Measurements from ENCODE around the gene SH3RF1. TPM values are rescaled to one million over a fixed set of nuclear protein-coding genes. Genes with fewer than 3 reads are reported as not detected.

SH3RF1 gene
- total and polyA plus RNA-seq, 2 experiments from 2014 or later: 7.8 to 12.4 TPM

DNA sequence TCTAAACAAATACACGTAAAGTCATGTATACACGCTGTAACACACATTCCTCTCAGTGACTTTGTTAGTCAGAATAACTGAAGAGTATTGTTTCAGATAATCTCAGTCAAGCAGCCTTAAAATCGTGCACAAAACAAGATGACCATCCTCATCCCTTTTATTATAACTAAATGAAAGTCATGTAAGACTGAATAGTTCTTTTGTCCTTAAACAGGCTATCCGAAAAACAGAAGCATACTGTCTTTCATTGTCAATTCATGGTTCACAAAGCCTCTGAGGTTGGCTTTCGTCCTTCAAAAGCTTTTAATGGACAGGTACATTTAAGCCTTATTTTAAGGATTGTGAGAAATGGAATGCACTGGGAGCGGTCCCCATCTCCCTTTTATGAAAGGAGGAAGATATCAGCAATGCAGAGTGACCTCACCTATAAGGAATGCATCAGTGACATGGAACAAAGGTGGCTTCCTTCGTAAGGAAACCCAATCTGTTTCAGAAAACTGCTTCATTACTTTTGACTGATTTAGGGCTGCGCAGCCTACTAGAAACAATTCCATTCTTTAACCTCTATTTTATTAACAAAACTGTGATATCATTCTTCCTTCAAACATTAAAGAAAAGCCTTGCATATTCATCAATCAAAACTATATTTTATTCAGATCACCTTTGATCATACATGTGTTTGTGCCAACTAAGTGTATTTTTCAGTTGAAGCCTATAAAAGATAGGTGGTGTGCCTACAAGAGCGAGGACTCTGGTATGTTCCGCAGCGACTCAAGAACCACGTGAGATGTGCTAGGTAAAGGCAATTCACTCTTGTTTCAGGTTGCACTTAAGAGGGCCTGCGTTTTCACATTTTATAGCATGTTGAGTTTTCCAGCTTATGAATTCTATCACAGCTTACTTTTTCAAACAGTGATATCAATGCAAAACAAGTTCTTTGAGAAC is 19.2 kb downstream of the SH3RF1 start (continued):
- TF ChIP-seq ZNF331 (CRISPR knock-in tag; IDR thresholded peaks at IDR 0.05; ENCODE audit: low read depth): no peak
- TF ChIP-seq, protein P1, sequence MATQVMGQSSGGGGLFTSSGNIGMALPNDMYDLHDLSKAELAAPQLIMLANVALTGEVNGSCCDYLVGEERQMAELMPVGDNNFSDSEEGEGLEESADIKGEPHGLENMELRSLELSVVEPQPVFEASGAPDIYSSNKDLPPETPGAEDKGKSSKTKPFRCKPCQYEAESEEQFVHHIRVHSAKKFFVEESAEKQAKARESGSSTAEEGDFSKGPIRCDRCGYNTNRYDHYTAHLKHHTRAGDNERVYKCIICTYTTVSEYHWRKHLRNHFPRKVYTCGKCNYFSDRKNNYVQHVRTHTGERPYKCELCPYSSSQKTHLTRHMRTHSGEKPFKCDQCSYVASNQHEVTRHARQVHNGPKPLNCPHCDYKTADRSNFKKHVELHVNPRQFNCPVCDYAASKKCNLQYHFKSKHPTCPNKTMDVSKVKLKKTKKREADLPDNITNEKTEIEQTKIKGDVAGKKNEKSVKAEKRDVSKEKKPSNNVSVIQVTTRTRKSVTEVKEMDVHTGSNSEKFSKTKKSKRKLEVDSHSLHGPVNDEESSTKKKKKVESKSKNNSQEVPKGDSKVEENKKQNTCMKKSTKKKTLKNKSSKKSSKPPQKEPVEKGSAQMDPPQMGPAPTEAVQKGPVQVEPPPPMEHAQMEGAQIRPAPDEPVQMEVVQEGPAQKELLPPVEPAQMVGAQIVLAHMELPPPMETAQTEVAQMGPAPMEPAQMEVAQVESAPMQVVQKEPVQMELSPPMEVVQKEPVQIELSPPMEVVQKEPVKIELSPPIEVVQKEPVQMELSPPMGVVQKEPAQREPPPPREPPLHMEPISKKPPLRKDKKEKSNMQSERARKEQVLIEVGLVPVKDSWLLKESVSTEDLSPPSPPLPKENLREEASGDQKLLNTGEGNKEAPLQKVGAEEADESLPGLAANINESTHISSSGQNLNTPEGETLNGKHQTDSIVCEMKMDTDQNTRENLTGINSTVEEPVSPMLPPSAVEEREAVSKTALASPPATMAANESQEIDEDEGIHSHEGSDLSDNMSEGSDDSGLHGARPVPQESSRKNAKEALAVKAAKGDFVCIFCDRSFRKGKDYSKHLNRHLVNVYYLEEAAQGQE (IDR thresholded peaks at IDR 0.05; ENCODE audit: unreplicated experiment): no peak
- TF ChIP-seq EZH2 (IDR thresholded peaks at IDR 0.05; ENCODE audit: low read depth, unreplicated experiment): no peak

- Histone ChIP-seq H3F3A (replicated peaks; ENCODE audit: low read depth) (no peaks in the 10 kb centered on the region), H3K79me2 (replicated peaks; ENCODE audit: insufficient read depth) (peaks cover 92% of the 10 kb centered on the region), H3K4me2 (no peak overlapping the region), H3K27me3 (ENCODE audit: insufficient read depth) (no peaks in the 10 kb centered on the region), H3K4me1 (ENCODE audit: insufficient read depth) (peaks cover 48% of the 10 kb centered on the region), H2AFZ (no peak overlapping the region), H3K9me2 (ENCODE audit: insufficient read depth) (no peaks in the 10 kb centered on the region), H3K27ac (ENCODE audit: low read depth) (peak overlapping the region; percentile 85), H4K20me1 (replicated peaks; ENCODE audit: insufficient read depth) (no peaks in the 10 kb centered on the region), H3K36me3 (ENCODE audit: insufficient read depth) (no peaks in the 10 kb centered on the region), H3K4me3 (no peak overlapping the region)
- H3K27me3 Mint-ChIP-seq (ENCODE audit: insufficient read depth, low read depth, poor library complexity): peaks cover 4% of the 10 kb centered on the region
- no peaks in the 10 kb centered on the region for H3K9me3 Mint-ChIP-seq
- ATAC-seq: no peak
- TF ChIP-seq EZH2phosphoT487 (IDR thresholded peaks at IDR 0.05; ENCODE audit: unreplicated experiment): no peak
- no peak for TF ChIP-seq ZNF331 (CRISPR knock-in tag; IDR thresholded peaks at IDR 0.05; ENCODE audit: low read depth)
- H3K4me1 Mint-ChIP-seq: peaks cover 69% of the 10 kb centered on the region
- peaks cover 12% of the 10 kb centered on the region; the same call in 2 of the 3 replicates for H3K36me3 Mint-ChIP-seq (ENCODE audit: low read depth)
- H3K4me3 Mint-ChIP-seq: no peak overlapping the region
- peak overlapping the region; percentile 79 for H3K27ac Mint-ChIP-seq
- DNase-seq (ENCODE audit: low spot score): no peak
Observed at GRCh38 chr4:169250796-169251195, 20.0 kb downstream of the SH3RF1 start.

GRCh38 chr4:169249999-169250398 is 20.8 kb downstream of the SH3RF1 start:
- peaks cover 12% of the 10 kb centered on the region; the same call in 2 of the 3 replicates for H3K36me3 Mint-ChIP-seq (ENCODE audit: low read depth)
- H3K4me3 ChIP-seq: no peak overlapping the region
- no peak for ATAC-seq
- H3K79me2 ChIP-seq (replicated peaks; ENCODE audit: insufficient read depth): peaks cover 92% of the 10 kb centered on the region
- H3K4me2 ChIP-seq: no peak overlapping the region
- no peaks in the 10 kb centered on the region for H3K36me3 ChIP-seq (ENCODE audit: insufficient read depth)
- peak overlapping the region; percentile 9; the same call in 1 of the 2 replicates for H3K27ac Mint-ChIP-seq
- DNase-seq (ENCODE audit: low spot score): no peak
- H2AFZ ChIP-seq: no peak overlapping the region
- no peak overlapping the region for H3K27ac ChIP-seq (ENCODE audit: low read depth)
- no peaks in the 10 kb centered on the region for H4K20me1 ChIP-seq (replicated peaks; ENCODE audit: insufficient read depth)
- peaks cover 55% of the 10 kb centered on the region for H3K4me1 ChIP-seq (ENCODE audit: insufficient read depth)
- H3F3A ChIP-seq (replicated peaks; ENCODE audit: low read depth): no peaks in the 10 kb centered on the region
- no peaks in the 10 kb centered on the region for H3K9me2 ChIP-seq (ENCODE audit: insufficient read depth)
- H3K27me3 Mint-ChIP-seq (ENCODE audit: insufficient read depth, low read depth, poor library complexity): peaks cover 4% of the 10 kb centered on the region
- no peak overlapping the region for H3K4me3 Mint-ChIP-seq
- TF ChIP-seq POLR2AphosphoS5 (IDR thresholded peaks at IDR 0.05; ENCODE audit: low read depth) (no peak), ZNF114 (CRISPR knock-in tag; IDR thresholded peaks at IDR 0.05) (no peak), EZH2 (IDR thresholded peaks at IDR 0.05; ENCODE audit: low read depth, unreplicated experiment) (no peak)
- TF ChIP-seq, protein P2, sequence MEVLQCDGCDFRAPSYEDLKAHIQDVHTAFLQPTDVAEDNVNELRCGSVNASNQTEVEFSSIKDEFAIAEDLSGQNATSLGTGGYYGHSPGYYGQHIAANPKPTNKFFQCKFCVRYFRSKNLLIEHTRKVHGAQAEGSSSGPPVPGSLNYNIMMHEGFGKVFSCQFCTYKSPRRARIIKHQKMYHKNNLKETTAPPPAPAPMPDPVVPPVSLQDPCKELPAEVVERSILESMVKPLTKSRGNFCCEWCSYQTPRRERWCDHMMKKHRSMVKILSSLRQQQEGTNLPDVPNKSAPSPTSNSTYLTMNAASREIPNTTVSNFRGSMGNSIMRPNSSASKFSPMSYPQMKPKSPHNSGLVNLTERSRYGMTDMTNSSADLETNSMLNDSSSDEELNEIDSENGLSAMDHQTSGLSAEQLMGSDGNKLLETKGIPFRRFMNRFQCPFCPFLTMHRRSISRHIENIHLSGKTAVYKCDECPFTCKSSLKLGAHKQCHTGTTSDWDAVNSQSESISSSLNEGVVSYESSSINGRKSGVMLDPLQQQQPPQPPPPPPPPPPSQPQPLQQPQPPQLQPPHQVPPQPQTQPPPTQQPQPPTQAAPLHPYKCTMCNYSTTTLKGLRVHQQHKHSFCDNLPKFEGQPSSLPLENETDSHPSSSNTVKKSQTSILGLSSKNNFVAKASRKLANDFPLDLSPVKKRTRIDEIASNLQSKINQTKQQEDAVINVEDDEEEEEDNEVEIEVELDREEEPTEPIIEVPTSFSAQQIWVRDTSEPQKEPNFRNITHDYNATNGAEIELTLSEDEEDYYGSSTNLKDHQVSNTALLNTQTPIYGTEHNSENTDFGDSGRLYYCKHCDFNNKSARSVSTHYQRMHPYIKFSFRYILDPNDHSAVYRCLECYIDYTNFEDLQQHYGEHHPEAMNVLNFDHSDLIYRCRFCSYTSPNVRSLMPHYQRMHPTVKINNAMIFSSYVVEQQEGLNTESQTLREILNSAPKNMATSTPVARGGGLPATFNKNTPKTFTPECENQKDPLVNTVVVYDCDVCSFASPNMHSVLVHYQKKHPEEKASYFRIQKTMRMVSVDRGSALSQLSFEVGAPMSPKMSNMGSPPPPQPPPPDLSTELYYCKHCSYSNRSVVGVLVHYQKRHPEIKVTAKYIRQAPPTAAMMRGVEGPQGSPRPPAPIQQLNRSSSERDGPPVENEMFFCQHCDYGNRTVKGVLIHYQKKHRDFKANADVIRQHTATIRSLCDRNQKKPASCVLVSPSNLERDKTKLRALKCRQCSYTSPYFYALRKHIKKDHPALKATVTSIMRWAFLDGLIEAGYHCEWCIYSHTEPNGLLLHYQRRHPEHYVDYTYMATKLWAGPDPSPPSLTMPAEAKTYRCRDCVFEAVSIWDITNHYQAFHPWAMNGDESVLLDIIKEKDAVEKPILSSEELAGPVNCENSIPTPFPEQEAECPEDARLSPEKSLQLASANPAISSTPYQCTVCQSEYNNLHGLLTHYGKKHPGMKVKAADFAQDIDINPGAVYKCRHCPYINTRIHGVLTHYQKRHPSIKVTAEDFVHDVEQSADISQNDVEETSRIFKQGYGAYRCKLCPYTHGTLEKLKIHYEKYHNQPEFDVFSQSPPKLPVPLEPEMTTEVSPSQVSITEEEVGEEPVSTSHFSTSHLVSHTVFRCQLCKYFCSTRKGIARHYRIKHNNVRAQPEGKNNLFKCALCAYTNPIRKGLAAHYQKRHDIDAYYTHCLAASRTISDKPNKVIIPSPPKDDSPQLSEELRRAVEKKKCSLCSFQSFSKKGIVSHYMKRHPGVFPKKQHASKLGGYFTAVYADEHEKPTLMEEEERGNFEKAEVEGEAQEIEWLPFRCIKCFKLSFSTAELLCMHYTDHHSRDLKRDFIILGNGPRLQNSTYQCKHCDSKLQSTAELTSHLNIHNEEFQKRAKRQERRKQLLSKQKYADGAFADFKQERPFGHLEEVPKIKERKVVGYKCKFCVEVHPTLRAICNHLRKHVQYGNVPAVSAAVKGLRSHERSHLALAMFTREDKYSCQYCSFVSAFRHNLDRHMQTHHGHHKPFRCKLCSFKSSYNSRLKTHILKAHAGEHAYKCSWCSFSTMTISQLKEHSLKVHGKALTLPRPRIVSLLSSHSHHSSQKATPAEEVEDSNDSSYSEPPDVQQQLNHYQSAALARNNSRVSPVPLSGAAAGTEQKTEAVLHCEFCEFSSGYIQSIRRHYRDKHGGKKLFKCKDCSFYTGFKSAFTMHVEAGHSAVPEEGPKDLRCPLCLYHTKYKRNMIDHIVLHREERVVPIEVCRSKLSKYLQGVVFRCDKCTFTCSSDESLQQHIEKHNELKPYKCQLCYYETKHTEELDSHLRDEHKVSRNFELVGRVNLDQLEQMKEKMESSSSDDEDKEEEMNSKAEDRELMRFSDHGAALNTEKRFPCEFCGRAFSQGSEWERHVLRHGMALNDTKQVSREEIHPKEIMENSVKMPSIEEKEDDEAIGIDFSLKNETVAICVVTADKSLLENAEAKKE (CRISPR knock-in tag; IDR thresholded peaks at IDR 0.05): no peak
- H3K27me3 ChIP-seq (ENCODE audit: insufficient read depth): no peaks in the 10 kb centered on the region
- no peaks in the 10 kb centered on the region for H3K9me3 Mint-ChIP-seq
- peaks cover 72% of the 10 kb centered on the region for H3K4me1 Mint-ChIP-seq

All from GM23338 (cell line).